Muscle layer of duodenum (tissue), 2 donors: ENCODE results near the gene ZBTB17.

Experiments
- H3K27ac ChIP-seq: one replicate; pipeline ENCODE4 v1.7.0; 2013; ENCODE audit warnings: mild to moderate bottlenecking, low read length
- H3K27me3 ChIP-seq: one replicate; pipeline ENCODE4 v1.7.0; 2013; ENCODE audit warnings: low read depth, mild to moderate bottlenecking, control low read depth, low read length
- H3K36me3 ChIP-seq, 2 donors: one replicate each; pipeline ENCODE4 v1.7.0; 2013; ENCODE audit warnings: low read length in 2 of 2, control low read depth in 1 of 2, mild to moderate bottlenecking in 1 of 2; ENCODE audit not compliant: insufficient read depth in 2 of 2, control insufficient read depth in 1 of 2
- H3K4me1 ChIP-seq, 2 donors: one replicate each; pipeline ENCODE4 v1.7.0; 2013; ENCODE audit warnings: low read length in 2 of 2, mild to moderate bottlenecking in 2 of 2, control low read depth in 1 of 2, moderate library complexity in 1 of 2; ENCODE audit not compliant: insufficient read depth in 2 of 2, control insufficient read depth in 1 of 2
- H3K4me3 ChIP-seq, 2 donors: one replicate each; pipeline ENCODE4 v1.7.0; 2013; ENCODE audit warnings: low read length in 2 of 2, low read depth in 1 of 2, mild to moderate bottlenecking in 1 of 2
- H3K9me3 ChIP-seq, 2 donors: one replicate each; pipeline ENCODE4 v1.7.0; 2013; ENCODE audit warnings: low read length in 2 of 2, control low read depth in 1 of 2, mild to moderate bottlenecking in 1 of 2; ENCODE audit not compliant: control insufficient read depth in 1 of 2
- donor health status: healthy.

The ZBTB17 gene

GRCh38 chr1:16017076-16017460 lies 41.2 kb upstream of the ZBTB17 start:
- Histone ChIP-seq H3K4me3 (peak overlapping the region; percentile 44 to 73), H3K4me1 (peaks cover 6 to 53% of the 10 kb centered on the region in 2 donors), H3K36me3 (no peaks in the 10 kb centered on the region), H3K27me3 (no peaks in the 10 kb centered on the region), H3K27ac (peak overlapping the region; percentile 78), H3K9me3 (no peaks in the 10 kb centered on the region)

GRCh38 chr1:16015960-16016901 lies 40.3 kb upstream of the ZBTB17 start:
- peak overlapping the region; percentile 78 for H3K27ac ChIP-seq
- peaks cover 6 to 47% of the 10 kb centered on the region in 2 donors for H3K4me1 ChIP-seq
- no peaks in the 10 kb centered on the region for H3K36me3 ChIP-seq
- no peaks in the 10 kb centered on the region for H3K9me3 ChIP-seq
- peak overlapping the region; percentile 44 to 73 for H3K4me3 ChIP-seq
- H3K27me3 ChIP-seq, result no peaks in the 10 kb centered on the region

- peak overlapping the region; percentile 78 for H3K27ac ChIP-seq
- no peaks in the 10 kb centered on the region for H3K27me3 ChIP-seq
- H3K4me1 ChIP-seq, result peaks cover 6 to 45% of the 10 kb centered on the region in 2 donors
- no peaks in the 10 kb centered on the region for H3K9me3 ChIP-seq
- H3K36me3 ChIP-seq, result no peaks in the 10 kb centered on the region
- H3K4me3 ChIP-seq, result peak overlapping the region in 1 of 2 donors; percentile 73
Observed at GRCh38 chr1:16015491-16015890, 39.6 kb upstream of the ZBTB17 start.

- Histone ChIP-seq H3K4me3 (peak overlapping the region in 1 of 2 donors; percentile 73), H3K36me3 (no peaks in the 10 kb centered on the region), H3K4me1 (peaks cover 6 to 38% of the 10 kb centered on the region in 2 donors), H3K9me3 (no peaks in the 10 kb centered on the region), H3K27me3 (no peaks in the 10 kb centered on the region), H3K27ac (peak overlapping the region; percentile 78)
Observed at GRCh38 chr1:16014509-16015482, 38.9 kb upstream of the ZBTB17 start.

- Histone ChIP-seq H3K4me3 (peak overlapping the region in 1 of 2 donors; percentile 52), H3K27me3 (no peaks in the 10 kb centered on the region), H3K36me3 (no peaks in the 10 kb centered on the region), H3K27ac (peak overlapping the region; percentile 78), H3K9me3 (no peaks in the 10 kb centered on the region), H3K4me1 (peaks cover 6 to 33% of the 10 kb centered on the region in 2 donors)
Observed at GRCh38 chr1:16013908-16014258, 38.0 kb upstream of the ZBTB17 start.

GRCh38 chr1:16013220-16013907 lies 37.5 kb upstream of the ZBTB17 start:
- H3K4me1 ChIP-seq, result peaks cover 6 to 29% of the 10 kb centered on the region in 2 donors
- H3K27ac ChIP-seq, result peak overlapping the region; percentile 78
- H3K4me3 ChIP-seq, result peak overlapping the region; percentile 9 to 52

GRCh38 chr1:16012590-16013219 lies 36.8 kb upstream of the ZBTB17 start:
- Histone ChIP-seq H3K4me3 (peak overlapping the region; percentile 9 to 52), H3K27ac (no peak overlapping the region), H3K4me1 (peaks cover 6 to 25% of the 10 kb centered on the region in 2 donors)

More at GRCh38 chr1:16013220-16013907, 37.5 kb upstream of the ZBTB17 start:
- H3K27me3 ChIP-seq, result no peaks in the 10 kb centered on the region
- no peaks in the 10 kb centered on the region for H3K9me3 ChIP-seq
- H3K36me3 ChIP-seq, result no peaks in the 10 kb centered on the region

GRCh38 chr1:16011936-16012589 lies 36.2 kb upstream of the ZBTB17 start:
- no peaks in the 10 kb centered on the region for H3K36me3 ChIP-seq
- H3K27me3 ChIP-seq, result no peaks in the 10 kb centered on the region
- H3K27ac ChIP-seq, result no peak overlapping the region
- peak overlapping the region in 1 of 2 donors; percentile 52 for H3K4me3 ChIP-seq
- H3K4me1 ChIP-seq, result peaks cover 6 to 25% of the 10 kb centered on the region in 2 donors
- H3K9me3 ChIP-seq, result no peaks in the 10 kb centered on the region

More at GRCh38 chr1:16012590-16013219, 36.8 kb upstream of the ZBTB17 start:
- H3K9me3 ChIP-seq, result no peaks in the 10 kb centered on the region
- H3K36me3 ChIP-seq, result no peaks in the 10 kb centered on the region
- no peaks in the 10 kb centered on the region for H3K27me3 ChIP-seq

GRCh38 chr1:16010837-16011236 lies 34.9 kb upstream of the ZBTB17 start:
- no peak overlapping the region for H3K27ac ChIP-seq
- H3K4me3 ChIP-seq, result no peak overlapping the region
- H3K9me3 ChIP-seq, result no peaks in the 10 kb centered on the region
- no peaks in the 10 kb centered on the region for H3K27me3 ChIP-seq
- H3K36me3 ChIP-seq, result no peaks in the 10 kb centered on the region
- peaks cover 6 to 21% of the 10 kb centered on the region in 2 donors for H3K4me1 ChIP-seq

GRCh38 chr1:16009678-16010077 lies 33.8 kb upstream of the ZBTB17 start:
- H3K9me3 ChIP-seq, result no peaks in the 10 kb centered on the region
- no peak overlapping the region for H3K27ac ChIP-seq
- H3K4me3 ChIP-seq, result no peak overlapping the region
- peaks cover under 1 to 19% of the 10 kb centered on the region in 2 donors for H3K4me1 ChIP-seq
- no peaks in the 10 kb centered on the region for H3K36me3 ChIP-seq
- H3K27me3 ChIP-seq, result no peaks in the 10 kb centered on the region
